Ammon's horn (tissue), 1 donor: ENCODE data around the gene NLN.
"Not testable (repeated sequence)": the region's sequence is repeated elsewhere in the genome, so short reads cannot be mapped to it uniquely, and the experiment has no call there.

Experiments used
- DNase-seq: peaks from one replicate; pipeline ENCODE4 v3.0.0-alpha.2; 2016; ENCODE audit warnings: low spot score

NLN gene

DNA sequence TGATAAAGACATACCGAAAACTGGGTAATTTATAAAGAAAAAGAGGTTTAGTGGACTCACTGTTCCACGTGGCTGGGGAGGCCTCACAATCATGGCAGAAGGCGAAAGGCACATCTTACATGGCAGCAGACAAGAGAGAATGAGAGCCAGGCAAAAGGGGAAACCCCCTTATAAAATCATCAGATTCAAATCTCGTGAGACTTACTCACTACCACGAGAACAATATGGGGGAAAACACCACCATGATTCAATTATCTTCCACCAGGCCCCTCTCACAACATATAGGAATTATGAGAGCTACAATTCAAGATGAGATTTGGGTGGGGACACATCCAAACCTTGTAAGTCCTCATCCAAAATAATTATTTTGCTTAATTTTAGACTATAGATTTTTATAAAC lies 149.8 kb downstream of the NLN start:
- not testable (repeated sequence) for DNase-seq

DNA sequence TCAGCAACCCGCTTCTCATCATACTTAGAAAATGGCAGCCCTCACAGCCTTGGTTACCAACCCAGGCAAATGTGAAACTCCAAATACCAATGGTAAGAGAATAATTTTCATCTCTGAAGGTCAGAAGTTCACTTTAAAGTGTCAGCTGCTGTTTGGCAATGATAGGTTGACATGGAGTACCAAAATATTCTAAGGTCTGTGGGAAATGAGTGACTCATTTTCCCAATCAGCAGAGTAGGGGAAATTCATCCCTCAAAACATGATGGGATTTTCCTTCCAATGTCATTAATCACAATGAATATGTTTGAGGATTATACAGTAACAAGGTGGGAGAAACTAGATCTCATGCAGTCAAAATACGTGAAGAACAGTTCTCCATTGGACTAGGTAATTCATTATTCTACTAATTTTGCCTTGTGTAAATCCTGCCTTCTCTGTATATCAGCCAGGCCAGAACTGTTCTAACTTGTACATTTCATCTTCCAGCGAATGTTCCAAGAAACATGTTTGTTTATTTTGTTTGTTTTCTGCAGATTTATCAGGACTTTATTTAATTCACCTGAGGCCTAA lies 151.3 kb downstream of the NLN start:
- DNase-seq, result no peak

DNA sequence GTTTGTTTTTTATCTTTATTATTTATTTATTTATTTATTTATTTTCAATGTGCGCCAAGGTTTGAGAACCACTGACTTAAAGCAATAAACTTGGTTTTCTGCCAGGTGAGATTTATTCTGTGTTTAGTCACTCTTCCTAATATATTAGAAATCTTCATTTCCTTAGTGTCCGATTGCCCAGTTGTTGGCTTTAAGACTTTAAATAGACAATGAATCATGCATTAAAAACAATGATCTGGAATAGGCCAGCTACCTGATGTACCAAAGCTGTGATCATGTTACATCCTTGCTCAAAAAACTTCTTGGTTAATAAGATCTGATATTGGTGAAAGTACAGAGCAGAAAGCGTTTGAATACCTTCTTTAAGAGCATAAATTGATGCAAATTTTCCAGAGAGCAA lies 152.2 kb downstream of the NLN start:
- no peak for DNase-seq

DNA sequence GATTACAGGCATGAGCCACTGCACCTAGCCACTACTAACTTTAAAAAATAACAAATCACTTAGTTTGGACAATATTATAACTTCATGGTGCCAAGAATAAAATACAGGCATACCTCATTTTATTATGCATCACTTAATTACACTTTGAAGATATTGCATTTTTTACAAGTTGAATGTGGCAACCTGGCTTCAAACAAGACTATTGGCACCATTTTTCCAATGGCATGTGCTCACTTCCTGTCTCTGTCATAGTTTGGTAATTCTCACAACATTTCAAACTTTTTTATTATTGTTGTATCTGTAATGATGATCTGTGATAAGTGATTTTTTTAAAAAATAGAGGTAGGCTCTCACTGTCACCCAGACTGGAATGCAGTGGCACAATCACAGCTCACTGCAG lies 154.5 kb downstream of the NLN start:
- DNase-seq, result no peak

DNA sequence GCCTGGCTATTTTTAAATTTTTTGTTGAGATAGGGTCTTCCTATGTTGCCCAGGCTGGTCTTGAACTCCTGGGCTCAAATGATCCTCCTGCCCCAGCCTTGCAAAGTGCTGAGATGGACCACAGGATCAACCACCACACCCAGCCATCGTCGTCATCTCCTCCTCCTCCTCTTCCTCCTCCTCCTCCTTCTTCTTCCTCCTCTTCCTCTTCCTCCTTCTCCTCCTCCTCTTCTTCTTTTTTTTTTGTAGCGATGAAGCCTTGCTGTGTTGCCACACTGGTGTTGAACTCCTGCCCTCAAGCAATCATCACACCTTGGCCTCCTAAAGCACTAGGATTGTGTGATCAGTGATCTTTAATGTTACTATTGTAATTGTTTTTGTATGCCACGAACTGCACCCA lies 155.0 kb downstream of the NLN start:
- no peak for DNase-seq
